ENCODE measurements around the gene DHRS2. TPM values are rescaled to one million over a fixed set of nuclear protein-coding genes. Genes with fewer than 3 reads are reported as not detected.

The DHRS2 gene
- total and polyA plus RNA-seq, 2 of the 4 experiments (the other 2 are of a cell fraction), result 0.12 to 0.18 TPM

GRCh38 chr14:23630687-23631086, 5.5 kb upstream of the DHRS2 start:
- no peak for TF ChIP-seq RFX5 (IDR thresholded peaks at IDR 0.05; ENCODE audit: low read depth, low read length)
- no peak for TF ChIP-seq USF2 (IDR thresholded peaks at IDR 0.05; ENCODE audit: low read depth, low read length)
- TF ChIP-seq MAFK (IDR thresholded peaks at IDR 0.05; ENCODE audit: low read depth, low read length), result no peak
- TF ChIP-seq CHD1 (IDR thresholded peaks at IDR 0.05; ENCODE audit: low read depth, low read length), result no peak
- no peak for TF ChIP-seq SMC3 (IDR thresholded peaks at IDR 0.05; ENCODE audit: low read depth, low read length)
- TF ChIP-seq MXI1 (IDR thresholded peaks at IDR 0.05; ENCODE audit: borderline replicate concordance, low read depth, low read length), result no peak
- TF ChIP-seq CEBPB (IDR thresholded peaks at IDR 0.05; ENCODE audit: low read depth, low read length), result no peak
- no peak for TF ChIP-seq ELK1 (IDR thresholded peaks at IDR 0.05; ENCODE audit: borderline replicate concordance, low read depth, low read length)
- TF ChIP-seq RCOR1 (IDR thresholded peaks at IDR 0.05; ENCODE audit: insufficient replicate concordance, low read length), result no peak
- no peak for TF ChIP-seq CTCF (conservative IDR thresholded peaks at IDR 0.05; ENCODE audit: low read depth, low read length)
- no peak for TF ChIP-seq RAD21 (IDR thresholded peaks at IDR 0.05; ENCODE audit: low read length)
- TF ChIP-seq MAZ (IDR thresholded peaks at IDR 0.05; ENCODE audit: borderline replicate concordance, low read depth, low read length), result no peak
- no peak for TF ChIP-seq BHLHE40 (IDR thresholded peaks at IDR 0.05; ENCODE audit: low read depth, low read length)
- TF ChIP-seq FOS (IDR thresholded peaks at IDR 0.05; ENCODE audit: low read depth, low read length), result no peak
- TF ChIP-seq NFE2L2 (IDR thresholded peaks at IDR 0.05; ENCODE audit: low read depth, low read length), result no peak
- no peak for TF ChIP-seq POLR2A (IDR thresholded peaks at IDR 0.05; ENCODE audit: low read depth, low read length)
- Histone ChIP-seq H3K9me1 (ENCODE audit: insufficient read depth, low read length) (no peaks in the 10 kb centered on the region), H3K27ac (ENCODE audit: insufficient read depth, low read length) (no peak overlapping the region), H4K91ac (ENCODE audit: insufficient read depth, low read depth, low read length) (no peak overlapping the region), H3K9me3 (ENCODE audit: control insufficient read depth, insufficient read depth, low read length) (no peaks in the 10 kb centered on the region), H2BK5ac (ENCODE audit: low read depth, low read length, poor library complexity, severe bottlenecking) (no peak overlapping the region), H4K8ac (ENCODE audit: low read depth in 2 of 2, low read length in 2 of 2) (no peak overlapping the region), H4K20me1 (ENCODE audit: insufficient read depth, low read length) (no peaks in the 10 kb centered on the region), H3K4me3 (ENCODE audit: insufficient read depth, low read depth, low read length) (no peak overlapping the region), H3K9ac (ENCODE audit: low read depth, low read length) (no peak overlapping the region), H2AK5ac (ENCODE audit: low read depth, low read length) (no peak overlapping the region), H2BK20ac (ENCODE audit: low read depth, low read length) (no peak overlapping the region), H3K56ac (ENCODE audit: extremely low read depth, insufficient read depth, low read length) (no peak overlapping the region), H2AFZ (replicated peaks; ENCODE audit: low read length, poor library complexity) (no peak overlapping the region), H3K14ac (replicated peaks; ENCODE audit: low read depth, low read length) (no peak overlapping the region), H3K23ac (ENCODE audit: low read depth, low read length) (no peak overlapping the region), H2BK120ac (ENCODE audit: low read depth, low read length) (no peak overlapping the region), H4K5ac (ENCODE audit: low read depth, low read length) (no peak overlapping the region), H2BK15ac (ENCODE audit: low read depth, low read length) (no peak overlapping the region), H3K27me3 (ENCODE audit: control insufficient read depth, insufficient read depth, low read length) (peaks cover 3% of the 10 kb centered on the region; the same call in 1 of the 2 replicates), H2AK9ac (replicated peaks; ENCODE audit: low read depth, low read length, poor library complexity) (no peak overlapping the region), H3K79me1 (ENCODE audit: low read depth in 1 of 2, low read length in 2 of 2) (no peaks in the 10 kb centered on the region), H3K36me3 (ENCODE audit: control insufficient read depth, insufficient read depth, low read length) (no peaks in the 10 kb centered on the region), H3K18ac (ENCODE audit: low read depth, low read length) (no peak overlapping the region), H3K4me2 (ENCODE audit: low read depth, low read length) (no peak overlapping the region), H3K4ac (ENCODE audit: low read depth, low read length) (no peak overlapping the region), H3K4me1 (ENCODE audit: control insufficient read depth, insufficient read depth, low read length) (peaks cover 2% of the 10 kb centered on the region; the same call in 1 of the 2 replicates)
- no TSS peak for BruUV-seq (replicated peaks)
- ChIA-PET POLR2A (ENCODE audit: unreplicated experiment) (no interaction called here), CTCF (interaction anchor here (1.0 to 1.3 kb wide), 2 partner anchors 10 to 42 kb away, joined by 3 to 4 read pairs; no protein-coding TSS in a partner anchor)
- no peak for ATAC-seq (ENCODE audit: low read depth)
- in situ Hi-C loops (cut with MboI; ENCODE audit: low sequenced_read_pairs), result no loop called here
- no CpG with 5 or more reads among the region's 1 CpG for WGBS, 2 experiments (ENCODE audit: extremely low coverage in 2 of 2, insufficient read length in 1 of 2)
- intact Hi-C loops (cut with micrococcal nuclease), result loop anchor here (5.0 kb wide), 2 partner anchors 153 to 322 kb away; partner anchors contain the start of gene DHRS4
- DNase-seq, result no peak
- dilution Hi-C loops (cut with HindIII; ENCODE audit: low sequenced_read_pairs, unreplicated experiment), result no loop called here
